Measurements from ENCODE around the gene LYSET. TPM values are rescaled to one million over a fixed set of nuclear protein-coding genes. Genes with fewer than 3 reads are reported as not detected.

Gene LYSET
- total RNA-seq, 6 experiments from 2014 or later: 4.0 to 11.0 (median 7.7) TPM

DNA sequence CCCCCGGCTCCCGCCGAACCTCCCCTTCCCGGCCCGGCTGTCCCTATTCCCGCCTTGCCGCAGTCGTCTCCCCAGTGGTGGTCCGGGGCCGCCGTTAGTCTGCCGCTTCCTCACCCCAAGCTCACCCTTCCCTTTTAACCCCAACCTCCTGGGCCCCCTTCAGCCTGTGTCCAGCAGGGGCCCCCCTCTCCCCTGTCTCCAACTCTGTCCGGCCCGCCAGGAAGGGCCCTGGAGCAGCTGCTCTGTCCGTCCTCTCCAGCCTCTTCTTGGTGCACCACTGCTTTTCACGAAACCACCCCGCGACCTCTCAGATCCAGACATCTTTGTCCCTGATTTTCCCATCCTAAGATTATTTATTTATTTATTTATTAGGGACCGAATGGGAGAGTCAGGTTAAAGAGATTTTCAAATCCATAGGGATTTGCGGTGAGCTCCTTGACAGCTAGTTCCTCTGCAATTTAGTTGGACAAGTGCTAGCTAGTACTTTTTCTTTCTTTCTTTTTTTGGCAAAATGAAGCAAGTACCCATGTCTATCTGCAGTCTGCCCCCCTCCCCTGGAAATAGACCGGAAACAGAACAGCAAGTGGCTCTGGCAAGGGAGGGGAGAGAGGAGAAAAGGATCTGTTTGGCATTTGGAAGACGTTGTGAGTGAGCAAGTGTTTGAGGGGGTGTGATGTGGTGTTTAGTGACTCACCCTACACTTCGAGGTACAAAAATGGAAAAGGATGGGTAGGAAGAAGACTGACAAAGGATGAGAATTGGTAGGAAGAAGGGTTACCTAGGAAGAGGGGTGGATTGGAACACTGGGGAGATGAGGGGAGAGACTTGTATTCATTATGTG lies 22.6 kb downstream of the LYSET start:
- WGBS (ENCODE audit: insufficient coverage, low coverage, low lambda C conversion rate, missing lambda C conversion rate): 0% methylated on average over 19 of the region's 23 CpGs
- DNase-seq (peak in 1 of 3 donors; percentile 65), ATAC-seq (peak; percentile 64 to 72 (median 66))
- TF ChIP-seq POLR2A (IDR thresholded peaks at IDR 0.05): no peak
- TF ChIP-seq, protein P1, sequence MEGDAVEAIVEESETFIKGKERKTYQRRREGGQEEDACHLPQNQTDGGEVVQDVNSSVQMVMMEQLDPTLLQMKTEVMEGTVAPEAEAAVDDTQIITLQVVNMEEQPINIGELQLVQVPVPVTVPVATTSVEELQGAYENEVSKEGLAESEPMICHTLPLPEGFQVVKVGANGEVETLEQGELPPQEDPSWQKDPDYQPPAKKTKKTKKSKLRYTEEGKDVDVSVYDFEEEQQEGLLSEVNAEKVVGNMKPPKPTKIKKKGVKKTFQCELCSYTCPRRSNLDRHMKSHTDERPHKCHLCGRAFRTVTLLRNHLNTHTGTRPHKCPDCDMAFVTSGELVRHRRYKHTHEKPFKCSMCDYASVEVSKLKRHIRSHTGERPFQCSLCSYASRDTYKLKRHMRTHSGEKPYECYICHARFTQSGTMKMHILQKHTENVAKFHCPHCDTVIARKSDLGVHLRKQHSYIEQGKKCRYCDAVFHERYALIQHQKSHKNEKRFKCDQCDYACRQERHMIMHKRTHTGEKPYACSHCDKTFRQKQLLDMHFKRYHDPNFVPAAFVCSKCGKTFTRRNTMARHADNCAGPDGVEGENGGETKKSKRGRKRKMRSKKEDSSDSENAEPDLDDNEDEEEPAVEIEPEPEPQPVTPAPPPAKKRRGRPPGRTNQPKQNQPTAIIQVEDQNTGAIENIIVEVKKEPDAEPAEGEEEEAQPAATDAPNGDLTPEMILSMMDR (IDR thresholded peaks at IDR 0.05): no peak
- Histone ChIP-seq H3K4me1 (peaks cover 0 to 18% (median 0%) of the 10 kb centered on the region in 4 donors), H3K9me3 (no peaks in the 10 kb centered on the region), H3K4me3 (peak overlapping the region; percentile 91 to 99 (median 95)), H3K27ac (peak overlapping the region; percentile 16 to 77 (median 30)), H3K27me3 (no peaks in the 10 kb centered on the region), H3K36me3 (peaks cover 0 to 23% (median 2%) of the 10 kb centered on the region in 4 donors)
- intact Hi-C loops (cut with DNase I): no loop called here

DNA sequence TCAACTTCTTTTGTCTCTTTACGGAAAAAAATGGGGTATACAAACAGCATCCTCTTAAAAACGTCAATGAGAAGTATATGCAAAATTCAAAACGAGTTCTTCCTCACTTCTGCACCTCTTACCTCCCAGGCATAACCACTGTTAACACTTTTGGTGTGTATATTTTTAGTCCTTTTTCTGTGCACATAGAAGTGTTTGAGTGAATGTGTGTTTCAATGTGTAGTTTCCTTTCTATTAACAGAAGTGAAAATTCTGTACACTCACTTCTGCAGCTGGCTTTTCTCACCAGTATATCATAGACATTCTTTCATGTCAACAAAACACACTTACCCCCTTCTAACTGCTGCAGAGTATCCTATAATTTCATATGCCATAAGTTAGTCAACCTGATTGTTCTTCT lies 27.3 kb downstream of the LYSET start:
- 82% methylated on average over 3 of the region's 3 CpGs for WGBS (ENCODE audit: insufficient coverage, low coverage, low lambda C conversion rate, missing lambda C conversion rate)
- Histone ChIP-seq H3K36me3 (peaks cover 0 to 65% (median 18%) of the 10 kb centered on the region in 4 donors), H3K4me3 (no peak overlapping the region), H3K27me3 (no peaks in the 10 kb centered on the region), H3K4me1 (peaks cover 0 to 12% (median 0%) of the 10 kb centered on the region in 4 donors), H3K9me3 (no peaks in the 10 kb centered on the region), H3K27ac (no peak overlapping the region)
- intact Hi-C loops (cut with DNase I): no loop called here
- TF ChIP-seq POLR2A (IDR thresholded peaks at IDR 0.05): no peak
- TF ChIP-seq, protein P1 (IDR thresholded peaks at IDR 0.05): no peak
- ATAC-seq (no peak), DNase-seq (no peak)

DNA sequence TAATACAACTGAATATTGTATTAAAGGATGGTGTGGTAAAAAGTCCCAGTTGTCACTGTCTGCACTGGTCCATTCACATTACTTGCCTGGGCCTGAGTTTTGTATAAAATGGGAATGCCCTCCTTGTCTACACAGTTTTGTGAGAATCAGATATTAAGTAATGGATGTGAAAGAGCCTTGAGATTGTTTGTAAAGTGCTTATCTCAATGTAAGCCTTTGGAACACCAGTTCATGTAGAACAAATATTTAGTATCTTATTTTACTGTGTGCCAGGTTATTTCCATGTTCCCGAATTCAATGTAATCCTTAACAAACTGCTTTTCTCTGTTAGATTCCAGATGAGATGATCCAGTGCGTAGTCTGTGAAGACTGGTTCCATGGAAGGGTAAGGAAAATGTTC lies 29.5 kb downstream of the LYSET start:
- WGBS (ENCODE audit: insufficient coverage, low coverage, low lambda C conversion rate, missing lambda C conversion rate): 78% methylated on average over 2 of the region's 2 CpGs
- DNase-seq: no peak
- H3K36me3 ChIP-seq: peaks cover 0 to 65% (median 19%) of the 10 kb centered on the region in 4 donors
- intact Hi-C loops (cut with DNase I): no loop called here
- no peak for TF ChIP-seq POLR2A (IDR thresholded peaks at IDR 0.05)
- TF ChIP-seq, protein P1 (IDR thresholded peaks at IDR 0.05): no peak
- H3K4me3 ChIP-seq: no peak overlapping the region
- no peak overlapping the region for H3K27ac ChIP-seq
- no peaks in the 10 kb centered on the region for H3K4me1 ChIP-seq
- H3K27me3 ChIP-seq: no peaks in the 10 kb centered on the region
- ATAC-seq: no peak
- no peaks in the 10 kb centered on the region for H3K9me3 ChIP-seq

DNA sequence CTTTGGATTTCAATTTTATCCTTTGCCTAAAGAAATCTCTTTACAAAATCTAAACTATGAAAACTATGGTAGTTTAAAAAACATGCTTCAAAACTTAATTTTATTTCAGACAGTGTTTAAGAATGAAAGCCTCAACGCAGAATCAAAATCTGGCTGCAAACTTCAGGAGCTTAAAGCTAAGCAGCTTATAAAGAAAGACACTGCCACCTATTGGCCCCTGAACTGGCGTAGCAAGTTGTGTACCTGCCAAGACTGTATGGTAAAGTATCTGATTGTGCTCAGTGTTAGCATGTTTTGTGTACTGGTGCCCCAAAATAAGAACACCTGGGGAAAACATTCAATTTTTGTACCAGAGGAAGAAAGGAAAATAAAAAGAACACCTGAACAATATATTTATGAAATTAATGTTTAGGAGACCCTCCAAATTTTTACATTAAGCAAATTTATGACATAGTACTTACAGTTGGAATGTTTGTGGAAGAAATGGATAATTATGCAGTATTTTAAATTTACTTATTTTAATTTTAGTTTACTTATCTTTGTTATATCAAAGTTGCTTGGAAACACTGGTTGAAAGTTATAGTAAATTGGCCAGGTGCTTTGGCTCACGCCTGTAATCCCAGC lies 34.1 kb downstream of the LYSET start:
- intact Hi-C loops (cut with DNase I): no loop called here
- Histone ChIP-seq H3K9me3 (no peaks in the 10 kb centered on the region), H3K27me3 (no peaks in the 10 kb centered on the region), H3K4me3 (no peak overlapping the region), H3K4me1 (no peaks in the 10 kb centered on the region), H3K36me3 (peaks cover 0 to 51% (median 24%) of the 10 kb centered on the region in 4 donors), H3K27ac (no peak overlapping the region)
- WGBS (ENCODE audit: insufficient coverage, low coverage, low lambda C conversion rate, missing lambda C conversion rate): 36% methylated on average over 3 of the region's 3 CpGs
- TF ChIP-seq POLR2A (IDR thresholded peaks at IDR 0.05): no peak
- TF ChIP-seq, protein P1 (IDR thresholded peaks at IDR 0.05): peak; percentile 45 to 71 (median 60)
- ATAC-seq (peak; percentile 87 to 92 (median 90)), DNase-seq (peak in 1 of 3 donors; percentile 54)

All from right lobe of liver (tissue), 6 donors.